GM18508 (cell line): ENCODE measurements around the gene CDT1.

Experiments
- ATAC-seq: cut with Tn5 transposase; IDR thresholded peaks from one replicate; pipeline ENCODE4 v1.9.1; 2021; ENCODE audit warnings: moderate number of reproducible peaks; ENCODE audit not compliant: insufficient read depth, unreplicated experiment

CDT1 gene

DNA sequence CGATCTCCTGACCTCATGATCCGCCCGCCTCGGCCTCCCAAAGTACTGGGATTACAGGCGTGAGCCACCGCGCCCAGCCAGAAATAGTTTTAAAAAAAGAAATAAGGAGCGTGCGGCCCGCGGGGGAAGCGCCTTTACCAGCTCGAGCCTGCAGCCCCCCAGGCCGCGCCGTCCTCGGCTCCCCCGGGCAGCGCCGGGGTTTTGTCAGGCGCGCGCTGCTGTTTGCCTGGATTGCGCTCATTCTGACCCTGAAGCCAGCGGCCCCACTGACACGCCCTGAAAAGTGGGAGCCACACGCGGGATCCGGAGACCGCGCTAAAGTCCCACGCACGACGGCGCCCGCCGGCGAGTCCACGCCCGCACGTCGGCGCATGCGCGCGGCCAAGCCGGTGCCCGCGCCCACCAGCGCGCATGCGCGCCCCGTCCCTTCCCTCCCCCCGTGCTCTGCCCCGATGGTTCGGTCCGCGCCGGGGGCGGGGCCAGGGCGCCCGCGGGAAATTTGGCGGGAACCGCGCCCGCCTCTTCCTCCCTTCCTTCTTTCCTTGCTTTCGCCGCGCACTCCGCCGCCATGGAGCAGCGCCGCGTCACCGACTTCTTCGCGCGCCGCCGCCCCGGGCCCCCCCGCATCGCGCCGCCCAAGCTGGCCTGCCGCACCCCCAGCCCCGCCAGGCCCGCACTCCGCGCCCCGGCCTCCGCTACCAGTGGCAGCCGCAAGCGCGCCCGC lies at the start of gene CDT1:
Gene CDT1 (plus strand): TSS at position 526 of the 724 bp plus-strand sequence. CDS start 43 bp downstream, at position 569.
- ATAC-seq, result no peak

DNA sequence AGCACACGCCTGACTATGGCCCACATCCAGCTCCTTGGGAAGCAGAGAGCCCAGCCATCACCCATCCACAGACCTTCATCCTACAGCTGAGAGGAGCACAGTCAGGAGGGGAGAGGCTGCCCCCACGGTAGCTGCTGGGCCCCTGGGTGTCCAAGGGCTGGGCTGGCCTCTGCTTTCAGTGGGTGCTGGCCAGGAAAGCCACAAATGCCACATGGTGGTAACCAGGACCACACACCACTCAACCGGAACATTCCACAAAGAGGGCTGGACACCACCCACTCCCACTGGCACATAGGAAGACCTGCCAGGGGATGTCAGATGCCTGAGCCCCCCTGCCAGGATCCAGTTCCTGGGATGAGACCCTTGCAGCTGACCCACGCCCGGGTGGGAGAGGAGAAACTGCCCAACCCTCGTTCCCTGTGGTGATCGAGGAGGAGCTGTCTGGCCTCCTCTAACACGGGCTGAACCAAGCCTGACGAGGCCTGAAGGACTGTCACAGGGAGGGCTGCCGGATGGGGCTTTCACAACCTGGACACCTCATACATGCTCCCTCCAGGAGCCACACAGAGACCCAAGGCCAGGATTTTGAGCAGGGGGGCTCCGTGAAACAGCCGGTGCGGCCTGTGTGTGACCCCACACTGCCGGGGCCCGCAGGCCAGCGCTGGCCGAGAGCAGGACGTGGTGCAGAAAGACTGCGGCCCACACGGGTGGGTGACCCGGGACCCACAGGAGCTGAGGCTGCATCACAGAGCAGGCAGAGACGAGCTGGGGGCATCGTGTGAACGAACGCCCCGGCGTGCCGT lies 49.3 kb upstream of the CDT1 start:
- ATAC-seq, result no peak

DNA sequence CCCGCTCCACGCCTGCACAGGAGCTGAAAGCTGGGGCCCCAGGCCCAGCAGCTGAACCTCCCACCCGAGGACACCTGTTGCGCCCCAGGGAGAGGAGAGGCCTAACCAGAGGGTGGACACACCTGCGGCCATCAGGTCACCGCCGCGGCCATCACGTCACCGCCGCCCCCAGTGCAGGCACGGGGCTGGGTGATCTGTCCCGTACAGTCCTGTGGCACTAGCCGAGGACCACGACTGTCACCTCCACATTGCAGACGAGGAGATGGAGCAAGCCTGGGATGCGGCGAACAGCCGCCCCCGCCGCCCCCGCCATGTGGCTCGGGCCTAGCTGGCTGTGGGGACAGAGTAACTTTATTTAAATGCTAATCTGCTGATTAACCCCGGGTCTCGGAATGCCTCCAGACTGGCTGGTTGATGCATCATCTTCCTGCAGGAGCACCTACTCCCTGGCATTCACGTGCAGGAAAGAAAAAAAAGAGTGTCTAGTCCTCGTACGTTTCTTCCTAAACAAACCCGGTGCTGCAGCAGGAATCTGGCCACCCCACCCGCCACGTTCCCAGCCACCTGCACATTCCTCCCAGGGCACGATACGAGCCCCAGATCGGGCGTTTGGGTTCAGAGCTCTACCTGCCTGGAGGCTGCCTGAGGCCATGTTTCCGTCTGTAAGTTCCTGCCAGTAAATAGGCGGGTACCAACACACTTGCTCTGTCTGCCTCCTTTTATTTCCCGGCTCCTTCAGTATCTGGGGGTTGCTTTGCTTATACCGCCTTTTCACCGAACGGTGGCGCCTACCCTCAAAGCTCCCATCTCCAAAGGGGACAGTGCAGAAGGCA lies 48.5 kb upstream of the CDT1 start:
- ATAC-seq, result no peak

GRCh38 chr16:88755745-88756443 lies 47.7 kb upstream of the CDT1 start:
- no peak for ATAC-seq

DNA sequence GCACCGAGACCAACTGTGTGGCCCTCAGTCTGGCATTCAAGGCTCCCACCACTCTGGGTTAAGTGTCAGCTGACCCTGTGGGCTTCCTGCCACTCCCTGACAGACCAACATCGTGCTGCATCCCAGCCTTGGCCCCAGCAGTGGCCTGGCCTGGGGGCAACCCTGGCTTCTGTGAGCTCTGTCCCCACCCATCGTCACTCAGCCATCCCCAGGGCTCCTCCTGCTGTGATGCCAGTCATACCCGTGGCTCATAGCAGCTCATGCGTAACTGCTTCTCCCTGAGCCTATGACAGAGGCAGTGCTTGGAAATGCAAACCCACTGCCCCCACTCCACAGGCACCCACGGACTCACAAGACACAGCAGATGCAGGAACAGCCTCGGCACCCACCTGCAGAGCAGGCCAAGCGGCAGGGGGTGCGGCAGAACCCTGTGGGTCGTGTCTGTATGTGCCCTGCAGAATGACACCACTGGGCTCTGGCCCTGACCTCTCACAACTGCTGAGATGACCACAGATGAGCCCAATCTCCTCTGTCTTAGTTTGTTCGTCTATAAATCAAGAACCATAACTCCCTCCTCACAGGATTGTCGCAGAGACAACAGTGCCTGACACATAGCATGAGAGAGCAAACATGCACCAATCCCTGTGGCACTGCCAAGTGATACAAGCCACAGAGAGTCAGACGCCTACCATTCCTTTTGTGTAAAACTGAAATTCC lies 45.2 kb upstream of the CDT1 start:
- no peak for ATAC-seq

- no peak for ATAC-seq
Measured at GRCh38 chr16:88758944-88759244, 44.7 kb upstream of the CDT1 start.

DNA sequence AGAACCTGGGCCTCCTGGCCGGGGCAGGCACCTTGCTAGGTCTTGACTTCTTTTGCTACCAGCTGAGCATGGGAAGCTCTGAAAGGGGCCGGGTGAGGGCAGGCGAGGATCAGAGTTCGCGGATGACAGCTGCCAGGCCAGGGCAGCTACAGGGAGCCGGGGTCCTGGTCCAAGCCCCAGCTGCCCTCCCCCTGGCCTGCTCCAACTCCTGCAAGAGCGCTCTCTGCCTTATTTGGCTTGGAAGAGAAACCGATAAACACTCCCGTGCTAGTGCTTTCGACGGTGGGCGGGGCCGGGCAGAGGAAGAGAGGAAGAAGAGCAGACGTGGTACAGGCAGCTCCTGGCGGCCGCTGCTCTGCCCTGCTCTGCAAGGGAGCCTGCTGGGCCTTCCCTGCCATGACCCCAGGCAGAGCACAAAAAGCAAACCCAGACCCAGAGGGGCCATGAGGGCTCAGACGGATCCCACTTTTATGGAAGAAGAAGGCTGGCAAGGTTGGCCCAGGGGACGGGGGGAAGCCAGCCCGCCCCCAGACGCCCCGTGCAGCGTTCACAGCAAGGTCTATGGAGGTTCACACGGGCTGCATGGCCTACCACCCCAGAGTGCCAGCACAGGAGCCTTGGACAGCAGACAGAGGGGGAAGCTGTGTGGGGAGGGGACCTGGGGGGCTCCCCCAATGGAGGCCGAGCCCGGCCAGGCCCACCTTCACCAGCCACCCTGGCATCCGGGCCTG lies 44.2 kb upstream of the CDT1 start:
- no peak for ATAC-seq

DNA sequence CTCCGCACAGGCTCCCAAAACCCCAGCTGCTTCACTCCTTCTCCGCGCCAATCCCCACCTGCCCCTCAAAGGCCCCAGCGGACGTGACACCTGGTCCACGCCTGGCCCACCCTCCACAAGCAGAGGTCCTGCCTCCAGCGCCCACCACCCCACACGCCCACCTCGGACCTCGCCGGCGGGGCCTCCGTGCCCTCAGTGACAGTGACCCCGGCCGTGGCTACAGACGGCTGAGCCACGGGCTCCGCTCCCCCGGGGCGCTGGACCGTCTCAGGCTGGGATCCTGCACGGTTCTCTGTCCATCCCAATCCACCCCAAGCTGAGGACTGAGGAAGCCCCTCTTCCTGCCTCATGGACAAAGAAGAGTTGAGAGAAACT lies 43.6 kb upstream of the CDT1 start:
- ATAC-seq, result no peak

DNA sequence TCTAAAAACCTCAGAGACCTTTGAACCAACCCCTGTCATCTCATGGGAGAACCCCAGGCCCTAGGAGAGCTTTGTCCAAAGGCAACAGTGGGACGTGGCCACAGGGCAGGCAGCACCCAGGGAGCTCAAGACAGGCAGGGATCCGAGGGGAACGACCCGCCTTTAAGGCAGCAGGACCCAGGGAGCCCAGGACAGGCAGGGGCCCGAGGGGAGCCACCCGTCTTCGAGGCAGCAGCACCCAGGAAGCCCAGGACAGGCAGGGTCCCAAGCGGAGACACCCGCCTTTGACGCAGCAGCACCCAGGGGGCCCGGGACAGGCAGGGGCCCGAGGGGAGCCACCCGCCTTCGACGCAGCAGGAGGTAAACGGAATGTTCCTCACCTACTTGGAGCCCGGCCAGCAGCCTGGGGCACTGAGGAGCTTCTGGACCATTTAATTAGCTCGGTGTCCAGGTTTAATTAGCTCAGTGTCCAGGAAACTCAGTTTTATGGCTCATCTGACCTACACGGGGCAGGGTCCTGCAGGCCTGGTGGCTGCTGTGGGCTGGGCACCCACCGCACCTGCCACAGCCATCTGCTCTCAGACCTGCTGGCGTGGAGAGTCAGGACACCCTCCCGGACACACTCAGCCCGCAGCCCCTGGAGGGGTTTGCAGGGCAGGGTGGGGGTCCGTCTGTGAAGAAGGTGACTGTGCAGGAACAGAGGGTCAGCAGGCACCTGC lies 43.0 kb upstream of the CDT1 start:
- no peak for ATAC-seq

DNA sequence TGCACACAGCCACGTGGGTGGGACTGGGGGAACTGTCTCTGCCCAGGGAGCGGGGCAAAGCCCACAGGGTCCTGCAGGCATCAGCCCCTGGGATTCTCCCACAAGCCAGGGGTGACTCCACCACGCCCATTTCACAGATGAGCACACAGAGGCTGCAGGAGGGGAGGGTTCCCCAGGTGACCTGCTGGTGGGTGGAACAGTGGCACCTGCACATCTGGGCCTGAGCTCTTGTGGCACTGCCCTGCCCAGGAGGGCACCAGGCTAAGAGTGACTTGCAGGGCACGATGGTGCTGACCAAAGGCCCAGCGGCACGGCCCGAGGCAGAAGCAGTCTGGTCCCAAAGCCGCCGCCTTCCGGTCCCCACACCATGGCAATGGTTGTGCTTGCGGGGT lies 42.5 kb upstream of the CDT1 start:
- ATAC-seq, result no peak

- no peak for ATAC-seq
Measured at GRCh38 chr16:88761830-88762229, 41.8 kb upstream of the CDT1 start.

DNA sequence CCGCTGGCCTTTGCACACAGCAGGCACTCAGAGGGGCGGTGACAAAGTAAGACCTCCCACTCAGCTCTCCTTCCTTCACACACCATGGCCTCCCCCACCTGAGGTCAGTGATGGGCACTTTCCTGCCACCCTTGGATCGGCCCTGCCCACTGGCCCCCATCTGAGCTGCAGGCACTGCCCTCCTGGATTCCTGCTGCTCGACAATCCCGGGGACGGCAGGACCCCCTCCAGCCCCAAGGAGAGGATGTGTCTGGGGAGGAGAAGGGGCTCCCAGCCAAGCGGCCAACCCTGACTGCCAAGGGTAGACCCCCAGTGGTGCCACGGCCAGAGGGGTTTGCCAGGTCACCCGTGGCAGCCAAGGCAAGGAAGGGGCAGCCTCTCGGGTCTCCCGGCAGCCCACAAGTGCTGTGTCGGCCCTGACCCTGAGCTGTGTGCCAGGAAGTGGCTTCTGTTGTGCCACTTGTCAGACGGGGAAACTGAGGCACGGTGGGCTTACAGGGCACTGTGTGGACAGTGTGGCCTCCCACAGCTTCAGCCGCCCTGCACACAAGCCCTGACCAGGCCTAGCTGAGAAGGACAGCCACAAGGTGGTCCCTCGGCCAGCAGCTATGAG lies 41.2 kb upstream of the CDT1 start:
- ATAC-seq, result no peak

GRCh38 chr16:88762941-88763340 lies 40.6 kb upstream of the CDT1 start:
- no peak for ATAC-seq

DNA sequence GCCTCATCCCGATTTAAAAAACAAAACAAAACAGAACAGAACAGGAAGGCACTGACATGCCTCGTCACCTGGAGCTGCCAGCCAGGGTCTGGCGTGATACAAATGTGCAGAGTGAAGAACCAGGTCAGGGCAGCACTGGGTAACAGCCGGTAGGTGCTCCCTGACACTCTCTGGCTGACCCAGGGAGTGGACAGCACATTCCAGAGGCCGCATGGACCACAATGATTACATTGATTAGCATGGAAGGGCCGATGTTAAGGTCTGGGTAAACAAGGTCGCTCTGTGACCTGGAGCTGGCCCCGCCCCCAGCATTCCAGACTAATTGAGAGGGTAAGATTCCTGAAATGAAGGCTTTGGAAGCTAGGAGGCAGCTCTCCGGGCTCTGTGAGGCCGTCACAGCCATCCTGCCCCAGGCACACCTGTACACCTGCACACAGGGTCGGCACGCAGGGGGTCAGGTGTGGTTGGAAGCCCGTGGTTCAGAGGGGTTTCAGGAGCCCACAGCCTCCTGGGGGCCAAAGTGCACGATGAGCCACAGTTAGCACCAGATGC lies 40.0 kb upstream of the CDT1 start:
- ATAC-seq, result no peak

- no peak for ATAC-seq
Measured at GRCh38 chr16:88764080-88764479, 39.5 kb upstream of the CDT1 start.

DNA sequence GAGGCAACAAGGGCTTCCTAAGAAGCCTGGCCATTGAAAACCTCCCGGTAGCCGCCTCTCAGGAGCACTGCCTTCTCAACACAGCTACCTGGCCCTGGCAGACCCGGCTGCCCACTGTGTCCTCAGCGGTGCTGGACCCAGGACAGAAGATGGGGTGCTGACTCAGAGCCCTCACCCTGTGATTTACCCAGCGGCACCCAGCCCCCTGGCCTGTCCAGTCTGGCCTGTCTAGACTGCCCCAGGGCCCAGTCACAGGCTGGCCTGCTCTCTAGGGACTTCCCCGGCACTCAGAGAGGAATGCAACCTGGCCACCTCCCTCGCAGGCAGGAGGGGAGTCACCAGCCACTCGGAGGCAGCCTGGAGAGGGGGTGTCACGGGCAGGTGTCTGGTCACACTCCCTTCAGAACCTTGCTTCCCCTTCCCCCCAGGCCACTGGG lies 38.7 kb upstream of the CDT1 start:
- ATAC-seq, result no peak

DNA sequence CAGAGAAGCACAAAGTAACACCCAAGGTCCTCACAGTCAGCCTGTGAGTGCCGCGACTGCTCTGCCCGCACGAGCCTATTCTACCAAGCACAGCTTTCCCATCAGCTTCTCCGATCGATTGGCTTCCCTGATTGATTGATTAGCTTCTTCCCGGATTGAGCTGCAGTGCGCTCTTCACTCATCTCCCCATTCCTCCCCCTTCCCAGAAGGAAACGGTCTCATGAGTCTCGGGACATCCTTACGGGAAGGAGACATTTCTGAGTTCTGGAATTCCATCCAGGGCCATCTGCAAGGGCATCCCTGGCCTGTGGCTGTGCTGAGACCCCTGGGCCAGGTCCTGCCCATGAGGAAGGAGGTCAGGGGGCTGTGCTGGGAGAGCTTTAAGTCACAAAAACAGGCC lies 36.6 kb upstream of the CDT1 start:
- no peak for ATAC-seq

DNA sequence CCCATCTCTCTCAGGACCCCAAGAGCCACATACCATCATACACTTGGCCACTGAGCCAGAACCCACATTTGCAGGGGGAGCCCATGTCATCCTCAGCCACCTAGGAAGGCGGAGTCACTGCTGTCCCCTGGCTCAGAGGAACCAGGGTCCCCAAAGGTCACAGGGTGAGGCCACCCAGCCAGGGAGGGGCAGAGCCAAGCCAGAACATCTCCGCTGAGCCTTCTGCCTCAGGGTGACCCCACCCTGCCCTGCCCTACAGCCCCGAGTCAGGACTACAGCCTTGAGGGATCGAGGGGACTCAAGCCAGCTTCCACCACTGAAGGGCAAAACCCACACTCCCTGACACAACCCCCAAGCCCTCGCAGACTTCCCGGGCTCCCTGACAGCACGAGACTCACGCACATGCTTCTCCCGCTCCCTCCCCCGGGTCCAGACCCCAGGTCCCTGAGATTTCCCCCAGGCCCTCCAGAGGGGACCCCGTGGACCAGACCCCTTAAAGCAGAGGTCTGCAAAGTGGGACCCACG lies 36.0 kb upstream of the CDT1 start:
- no peak for ATAC-seq
